ENCODE measurements around the gene LRRC75B. TPM values are rescaled to one million over a fixed set of nuclear protein-coding genes. Genes with fewer than 3 reads are reported as not detected.

LRRC75B gene
- total RNA-seq, 1 experiment from 2014 or later: 3.6 TPM

- no peaks in the 10 kb centered on the region for H3K36me3 ChIP-seq (ENCODE audit: insufficient read depth, low read length)
- H3K9me2 ChIP-seq (replicated peaks; ENCODE audit: insufficient read depth, low read length): no peaks in the 10 kb centered on the region
- H3K4me1 ChIP-seq (ENCODE audit: low read length): peaks cover 13% of the 10 kb centered on the region
- H4K20me1 ChIP-seq (ENCODE audit: insufficient read depth, low read depth, low read length): no peaks in the 10 kb centered on the region; the same call in 1 of the 2 replicates
- no peaks in the 10 kb centered on the region for H3K79me2 ChIP-seq (ENCODE audit: low read length)
- no peak overlapping the region for H3K4me3 ChIP-seq (ENCODE audit: low read length)
- H3K9me3 ChIP-seq (ENCODE audit: low read length): no peaks in the 10 kb centered on the region
- no peak overlapping the region for H3K9ac ChIP-seq (ENCODE audit: low read length)
- no peak overlapping the region for H3K27ac ChIP-seq (ENCODE audit: low read length)
- no peak overlapping the region for H3K4me2 ChIP-seq (ENCODE audit: low read depth, low read length, poor library complexity, severe bottlenecking)
- H2AFZ ChIP-seq (ENCODE audit: low read length): no peak overlapping the region
- DNase-seq: peak; percentile 41
- H3K27me3 ChIP-seq (ENCODE audit: low read length): no peaks in the 10 kb centered on the region
These were observed 1.5 kb downstream of the LRRC75B start for GRCh38 chr22:24591286-24591830.

- Histone ChIP-seq H3K9me2 (replicated peaks; ENCODE audit: insufficient read depth, low read length) (no peaks in the 10 kb centered on the region), H3K36me3 (ENCODE audit: insufficient read depth, low read length) (no peaks in the 10 kb centered on the region), H3K4me2 (ENCODE audit: low read depth, low read length, poor library complexity, severe bottlenecking) (no peak overlapping the region), H2AFZ (ENCODE audit: low read length) (no peak overlapping the region), H3K27me3 (ENCODE audit: low read length) (no peaks in the 10 kb centered on the region), H3K4me1 (ENCODE audit: low read length) (peaks cover 13% of the 10 kb centered on the region), H4K20me1 (ENCODE audit: insufficient read depth, low read depth, low read length) (no peaks in the 10 kb centered on the region; the same call in 1 of the 2 replicates), H3K4me3 (ENCODE audit: low read length) (no peak overlapping the region), H3K79me2 (ENCODE audit: low read length) (no peaks in the 10 kb centered on the region), H3K9me3 (ENCODE audit: low read length) (no peaks in the 10 kb centered on the region), H3K9ac (ENCODE audit: low read length) (no peak overlapping the region), H3K27ac (ENCODE audit: low read length) (no peak overlapping the region)
- DNase-seq: no peak
These were observed 2.2 kb downstream of the LRRC75B start for GRCh38 chr22:24590596-24591173.

- DNase-seq: no peak
- no peaks in the 10 kb centered on the region for H3K9me3 ChIP-seq (ENCODE audit: low read length)
- H3K9ac ChIP-seq (ENCODE audit: low read length): no peak overlapping the region
- H3K36me3 ChIP-seq (ENCODE audit: insufficient read depth, low read length): no peaks in the 10 kb centered on the region
- H2AFZ ChIP-seq (ENCODE audit: low read length): no peak overlapping the region
- H3K27ac ChIP-seq (ENCODE audit: low read length): no peak overlapping the region
- H3K79me2 ChIP-seq (ENCODE audit: low read length): no peaks in the 10 kb centered on the region
- no peak overlapping the region for H3K4me2 ChIP-seq (ENCODE audit: low read depth, low read length, poor library complexity, severe bottlenecking)
- H3K4me1 ChIP-seq (ENCODE audit: low read length): peaks cover 13% of the 10 kb centered on the region
- H4K20me1 ChIP-seq (ENCODE audit: insufficient read depth, low read depth, low read length): no peaks in the 10 kb centered on the region; the same call in 1 of the 2 replicates
- no peaks in the 10 kb centered on the region for H3K9me2 ChIP-seq (replicated peaks; ENCODE audit: insufficient read depth, low read length)
- no peaks in the 10 kb centered on the region for H3K27me3 ChIP-seq (ENCODE audit: low read length)
- H3K4me3 ChIP-seq (ENCODE audit: low read length): no peak overlapping the region
These were observed 3.3 kb downstream of the LRRC75B start for GRCh38 chr22:24589518-24590030.

GRCh38 chr22:24588757-24589481 is 4.0 kb downstream of the LRRC75B start:
- Histone ChIP-seq H3K9me2 (replicated peaks; ENCODE audit: insufficient read depth, low read length) (no peaks in the 10 kb centered on the region), H3K27ac (ENCODE audit: low read length) (no peak overlapping the region), H3K9me3 (ENCODE audit: low read length) (no peaks in the 10 kb centered on the region), H3K9ac (ENCODE audit: low read length) (no peak overlapping the region), H3K4me2 (ENCODE audit: low read depth, low read length, poor library complexity, severe bottlenecking) (no peak overlapping the region), H3K36me3 (ENCODE audit: insufficient read depth, low read length) (no peaks in the 10 kb centered on the region), H3K4me1 (ENCODE audit: low read length) (peaks cover 13% of the 10 kb centered on the region), H3K27me3 (ENCODE audit: low read length) (no peaks in the 10 kb centered on the region), H3K79me2 (ENCODE audit: low read length) (no peaks in the 10 kb centered on the region), H2AFZ (ENCODE audit: low read length) (no peak overlapping the region), H4K20me1 (ENCODE audit: insufficient read depth, low read depth, low read length) (no peaks in the 10 kb centered on the region; the same call in 1 of the 2 replicates), H3K4me3 (ENCODE audit: low read length) (no peak overlapping the region)
- no peak for DNase-seq

GRCh38 chr22:24588381-24588756 is 4.5 kb downstream of the LRRC75B start:
- Histone ChIP-seq H3K27ac (ENCODE audit: low read length) (no peak overlapping the region), H3K27me3 (ENCODE audit: low read length) (no peaks in the 10 kb centered on the region), H2AFZ (ENCODE audit: low read length) (no peak overlapping the region), H3K36me3 (ENCODE audit: insufficient read depth, low read length) (no peaks in the 10 kb centered on the region), H3K9me2 (replicated peaks; ENCODE audit: insufficient read depth, low read length) (no peaks in the 10 kb centered on the region), H3K4me1 (ENCODE audit: low read length) (peaks cover 13% of the 10 kb centered on the region), H4K20me1 (ENCODE audit: insufficient read depth, low read depth, low read length) (no peaks in the 10 kb centered on the region; the same call in 1 of the 2 replicates), H3K4me2 (ENCODE audit: low read depth, low read length, poor library complexity, severe bottlenecking) (no peak overlapping the region), H3K79me2 (ENCODE audit: low read length) (no peaks in the 10 kb centered on the region), H3K9me3 (ENCODE audit: low read length) (no peaks in the 10 kb centered on the region), H3K4me3 (ENCODE audit: low read length) (no peak overlapping the region), H3K9ac (ENCODE audit: low read length) (no peak overlapping the region)
- no peak for DNase-seq

GRCh38 chr22:24587948-24588347 is 4.9 kb downstream of the LRRC75B start:
- H3K4me2 ChIP-seq (ENCODE audit: low read depth, low read length, poor library complexity, severe bottlenecking): no peak overlapping the region
- H3K9ac ChIP-seq (ENCODE audit: low read length): no peak overlapping the region
- no peak for DNase-seq
- H3K9me3 ChIP-seq (ENCODE audit: low read length): no peaks in the 10 kb centered on the region
- no peaks in the 10 kb centered on the region for H3K9me2 ChIP-seq (replicated peaks; ENCODE audit: insufficient read depth, low read length)
- H3K79me2 ChIP-seq (ENCODE audit: low read length): no peaks in the 10 kb centered on the region
- no peaks in the 10 kb centered on the region for H3K27me3 ChIP-seq (ENCODE audit: low read length)
- no peaks in the 10 kb centered on the region for H3K36me3 ChIP-seq (ENCODE audit: insufficient read depth, low read length)
- no peak overlapping the region for H3K4me3 ChIP-seq (ENCODE audit: low read length)
- H2AFZ ChIP-seq (ENCODE audit: low read length): no peak overlapping the region
- no peak overlapping the region for H3K27ac ChIP-seq (ENCODE audit: low read length)
- peaks cover 10% of the 10 kb centered on the region for H3K4me1 ChIP-seq (ENCODE audit: low read length)
- H4K20me1 ChIP-seq (ENCODE audit: insufficient read depth, low read depth, low read length): no peaks in the 10 kb centered on the region; the same call in 1 of the 2 replicates

- no peaks in the 10 kb centered on the region for H3K9me3 ChIP-seq (ENCODE audit: low read length)
- peaks cover 6% of the 10 kb centered on the region for H3K4me1 ChIP-seq (ENCODE audit: low read length)
- no peaks in the 10 kb centered on the region for H3K9me2 ChIP-seq (replicated peaks; ENCODE audit: insufficient read depth, low read length)
- no peak overlapping the region for H3K4me3 ChIP-seq (ENCODE audit: low read length)
- H3K27me3 ChIP-seq (ENCODE audit: low read length): no peaks in the 10 kb centered on the region
- no peaks in the 10 kb centered on the region; the same call in 1 of the 2 replicates for H4K20me1 ChIP-seq (ENCODE audit: insufficient read depth, low read depth, low read length)
- H3K79me2 ChIP-seq (ENCODE audit: low read length): no peaks in the 10 kb centered on the region
- H3K9ac ChIP-seq (ENCODE audit: low read length): no peak overlapping the region
- no peak overlapping the region for H3K4me2 ChIP-seq (ENCODE audit: low read depth, low read length, poor library complexity, severe bottlenecking)
- DNase-seq: no peak
- no peaks in the 10 kb centered on the region for H3K36me3 ChIP-seq (ENCODE audit: insufficient read depth, low read length)
- no peak overlapping the region for H2AFZ ChIP-seq (ENCODE audit: low read length)
- H3K27ac ChIP-seq (ENCODE audit: low read length): no peak overlapping the region
These were observed 5.6 kb downstream of the LRRC75B start for GRCh38 chr22:24587251-24587650.

- Histone ChIP-seq H3K27ac (ENCODE audit: low read length) (no peak overlapping the region), H2AFZ (ENCODE audit: low read length) (no peak overlapping the region), H3K27me3 (ENCODE audit: low read length) (no peaks in the 10 kb centered on the region), H3K9me2 (replicated peaks; ENCODE audit: insufficient read depth, low read length) (no peaks in the 10 kb centered on the region), H3K79me2 (ENCODE audit: low read length) (no peaks in the 10 kb centered on the region), H3K4me2 (ENCODE audit: low read depth, low read length, poor library complexity, severe bottlenecking) (no peak overlapping the region), H3K9me3 (ENCODE audit: low read length) (no peaks in the 10 kb centered on the region), H3K4me3 (ENCODE audit: low read length) (no peak overlapping the region), H4K20me1 (ENCODE audit: insufficient read depth, low read depth, low read length) (no peaks in the 10 kb centered on the region), H3K4me1 (ENCODE audit: low read length) (no peaks in the 10 kb centered on the region), H3K36me3 (ENCODE audit: insufficient read depth, low read length) (no peaks in the 10 kb centered on the region), H3K9ac (ENCODE audit: low read length) (no peak overlapping the region)
- no peak for DNase-seq
These were observed 6.8 kb downstream of the LRRC75B start for GRCh38 chr22:24585927-24586546.

Measured in Karpas-422 (cell line).